ENCODE measurements around the gene AHCYL2.
A peak's percentile ranks its signal among the peaks of the same experiment; 100 is the strongest.

The AHCYL2 gene

DNA sequence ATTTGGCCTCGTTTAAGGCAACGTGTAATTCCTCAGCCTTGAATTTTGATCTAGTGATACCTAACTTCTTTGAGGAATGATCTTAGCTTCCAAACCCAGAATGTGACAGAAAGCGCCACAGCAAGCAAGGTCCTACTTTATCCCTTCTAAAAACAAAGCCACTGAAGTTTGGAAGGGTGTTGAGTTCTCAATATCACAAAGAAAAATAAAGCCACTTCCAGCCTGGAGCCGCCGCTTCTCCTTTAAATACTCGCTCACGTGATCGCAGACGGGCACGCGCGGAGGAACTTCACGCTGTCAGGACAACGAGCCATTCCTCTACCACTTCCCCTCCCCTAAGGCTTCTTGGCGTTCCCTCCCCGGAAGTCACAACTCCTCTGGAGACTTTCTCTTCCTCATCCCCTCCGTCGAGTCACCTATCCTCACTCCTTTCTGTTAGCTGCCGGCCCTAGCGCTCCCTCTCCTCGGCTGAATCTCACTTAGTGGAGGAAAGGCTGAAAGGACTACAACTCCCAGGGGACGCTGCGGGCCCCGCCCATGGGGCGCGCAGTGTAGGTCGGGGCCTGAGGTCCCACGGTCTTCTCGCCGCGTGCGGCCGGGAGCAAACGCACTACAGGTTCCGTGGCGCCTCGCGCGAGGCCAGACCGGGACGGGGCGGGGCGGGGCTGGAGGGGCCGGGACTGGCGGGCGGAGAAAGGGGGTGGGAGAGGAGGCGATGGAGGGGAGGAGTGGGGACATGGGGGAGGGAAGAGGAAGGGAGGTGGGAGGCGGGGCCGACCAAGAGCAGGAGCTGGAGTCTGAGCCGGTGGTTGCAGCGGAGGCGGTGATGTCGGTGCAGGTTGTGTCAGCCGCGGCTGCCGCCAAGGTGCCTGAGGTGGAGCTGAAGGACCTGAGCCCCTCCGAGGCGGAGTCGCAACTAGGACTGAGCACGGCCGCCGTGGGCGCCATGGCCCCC is at the start of gene AHCYL2:
TSS of gene AHCYL2 (plus strand) at position 780 of the 955 bp plus-strand sequence.
- peaks cover 13% of the 10 kb centered on the region for H3K27me3 Mint-ChIP-seq (ENCODE audit: low read depth, poor library complexity)
- H3K4me3 Mint-ChIP-seq = peak within 1 kb of the TSS; percentile 97
- H3K4me1 Mint-ChIP-seq = peaks cover 34% of the 10 kb centered on the region
- DNase-seq = peak; percentile 97
- H3K27ac Mint-ChIP-seq = peak within 1 kb of the TSS; percentile 99
- no peaks in the 10 kb centered on the region for H3K9me3 Mint-ChIP-seq
- no peak for TF ChIP-seq CTCF (IDR thresholded peaks at IDR 0.05)
- H3K36me3 Mint-ChIP-seq (ENCODE audit: low read depth) = no peaks in the 10 kb centered on the region

DNA sequence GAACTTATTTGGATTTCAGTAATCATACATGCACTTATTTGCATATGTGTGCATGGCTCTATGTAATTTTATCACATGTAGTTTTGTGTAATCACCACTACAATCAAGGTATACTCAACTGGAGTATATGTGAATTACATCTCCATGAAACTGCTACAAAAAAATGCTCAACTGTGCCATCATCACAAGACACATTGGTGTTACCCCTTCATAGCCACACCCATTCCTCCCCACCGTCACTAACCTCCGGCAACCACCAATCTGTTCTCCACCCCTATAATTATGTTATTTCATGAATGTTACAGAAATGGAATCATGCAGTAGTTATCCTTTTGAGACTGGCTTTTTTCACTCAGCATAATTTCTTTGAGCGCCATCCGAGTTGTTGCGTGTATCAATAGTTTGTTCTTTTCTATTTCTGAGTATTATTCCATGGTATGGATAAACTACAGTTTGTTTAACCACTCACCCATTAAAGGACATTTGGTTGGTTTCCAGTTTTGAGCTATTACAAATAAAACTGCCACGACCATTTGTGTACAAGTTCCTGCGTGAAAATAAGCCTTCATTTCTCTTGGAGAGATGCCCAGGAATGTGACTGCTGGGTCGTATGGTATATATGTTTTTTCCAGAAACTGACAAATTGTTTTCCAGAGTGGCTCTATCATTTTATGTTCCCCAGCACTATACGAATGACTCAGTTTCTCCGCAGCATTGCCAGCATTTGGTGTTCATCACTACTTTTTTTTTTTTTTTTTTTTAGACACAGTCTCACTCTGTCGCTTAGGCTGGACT is 47.7 kb upstream of the AHCYL2 start:
- H3K4me1 Mint-ChIP-seq = peaks cover 12% of the 10 kb centered on the region
- H3K9me3 Mint-ChIP-seq = peaks cover 10% of the 10 kb centered on the region
- H3K4me3 Mint-ChIP-seq = no peak overlapping the region
- H3K27me3 Mint-ChIP-seq (ENCODE audit: low read depth, poor library complexity) = peaks cover 10% of the 10 kb centered on the region
- H3K27ac Mint-ChIP-seq = no peak overlapping the region
- no peaks in the 10 kb centered on the region for H3K36me3 Mint-ChIP-seq (ENCODE audit: low read depth)
- TF ChIP-seq CTCF (IDR thresholded peaks at IDR 0.05) = no peak
- no peak for DNase-seq

GRCh38 chr7:129184981-129185670 is 39.7 kb upstream of the AHCYL2 start:
- no peak for DNase-seq
- no peak overlapping the region for H3K4me3 Mint-ChIP-seq
- no peak overlapping the region for H3K27ac Mint-ChIP-seq
- no peaks in the 10 kb centered on the region for H3K36me3 Mint-ChIP-seq (ENCODE audit: low read depth)
- no peak for TF ChIP-seq CTCF (IDR thresholded peaks at IDR 0.05)
- H3K27me3 Mint-ChIP-seq (ENCODE audit: low read depth, poor library complexity) = peaks cover 17% of the 10 kb centered on the region
- peaks cover 15% of the 10 kb centered on the region for H3K9me3 Mint-ChIP-seq
- peaks cover 26% of the 10 kb centered on the region for H3K4me1 Mint-ChIP-seq

- Mint-ChIP-seq H3K4me1 (peaks cover 39% of the 10 kb centered on the region), H3K27me3 (ENCODE audit: low read depth, poor library complexity) (peaks cover 19% of the 10 kb centered on the region), H3K9me3 (peaks cover 9% of the 10 kb centered on the region), H3K36me3 (ENCODE audit: low read depth) (peaks cover 6% of the 10 kb centered on the region), H3K27ac (no peak overlapping the region), H3K4me3 (no peak overlapping the region)
- TF ChIP-seq CTCF (IDR thresholded peaks at IDR 0.05) = no peak
- no peak for DNase-seq
Observed at GRCh38 chr7:129186749-129187260, 38.0 kb upstream of the AHCYL2 start.

GRCh38 chr7:129187681-129188371 is 37.0 kb upstream of the AHCYL2 start:
- Mint-ChIP-seq H3K27ac (peak overlapping the region; percentile 79), H3K9me3 (peaks cover 6% of the 10 kb centered on the region), H3K36me3 (ENCODE audit: low read depth) (peaks cover 16% of the 10 kb centered on the region), H3K4me1 (peaks cover 48% of the 10 kb centered on the region), H3K4me3 (peak overlapping the region; percentile 81), H3K27me3 (ENCODE audit: low read depth, poor library complexity) (peaks cover 20% of the 10 kb centered on the region)
- TF ChIP-seq CTCF (IDR thresholded peaks at IDR 0.05) = no peak
- DNase-seq = no peak

All from nephron progenitor cell (in vitro differentiated cells).